Activated CD4-positive, alpha-beta T cell treated with anti-CD3 and anti-CD28 coated beads for 48 hours (primary cell): ENCODE data around the gene ALOX5.
"Not testable (repeated sequence)": the region's sequence is repeated elsewhere in the genome, so short reads cannot be mapped to it uniquely, and the experiment has no call there.

Experiments
- DNase-seq: peaks from one replicate; pipeline ENCODE4 v3.0.0-alpha.2; 2020

Gene ALOX5

DNA sequence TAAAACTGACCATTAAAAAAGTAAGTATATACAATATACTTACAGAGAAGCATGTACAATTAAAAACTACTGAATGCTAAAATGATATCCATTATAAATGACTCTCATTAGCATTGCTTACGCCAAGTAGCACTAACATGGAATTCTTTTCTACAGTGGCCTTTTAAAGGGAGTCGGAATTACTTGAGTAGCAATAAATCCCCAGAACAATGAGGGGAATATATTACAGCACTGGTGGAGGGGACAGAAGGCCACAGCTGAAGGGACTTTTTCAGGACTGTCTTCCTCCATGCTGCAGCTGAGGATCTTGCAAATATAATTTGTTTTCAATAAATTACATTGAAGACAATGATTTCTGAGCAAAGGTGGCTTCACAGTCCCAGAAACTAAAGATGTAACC, 97.0 kb downstream of the ALOX5 start:
- no peak for DNase-seq

- no peak for DNase-seq
Observed at GRCh38 chr10:45471531-45472310, 97.7 kb downstream of the ALOX5 start.

DNA sequence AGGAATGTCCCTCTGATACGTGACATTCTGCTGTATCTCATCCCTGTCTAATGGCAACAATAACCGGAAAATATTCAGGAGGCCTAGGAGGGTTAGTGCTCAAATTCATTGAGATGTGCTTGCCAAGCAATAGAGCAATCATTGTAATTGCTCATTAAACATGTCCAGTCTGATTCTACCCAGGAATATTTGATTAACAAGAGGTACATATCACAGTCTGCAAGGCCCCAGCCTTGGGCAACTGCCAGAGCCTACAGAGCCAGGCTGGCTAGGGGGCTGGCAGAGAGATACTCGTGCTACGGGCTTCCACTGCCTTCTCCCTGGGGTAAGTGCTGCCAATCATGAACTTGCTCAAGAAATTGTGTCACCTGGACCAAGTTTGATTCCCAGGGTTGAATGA, 99.1 kb downstream of the ALOX5 start:
- DNase-seq, result no peak

DNA sequence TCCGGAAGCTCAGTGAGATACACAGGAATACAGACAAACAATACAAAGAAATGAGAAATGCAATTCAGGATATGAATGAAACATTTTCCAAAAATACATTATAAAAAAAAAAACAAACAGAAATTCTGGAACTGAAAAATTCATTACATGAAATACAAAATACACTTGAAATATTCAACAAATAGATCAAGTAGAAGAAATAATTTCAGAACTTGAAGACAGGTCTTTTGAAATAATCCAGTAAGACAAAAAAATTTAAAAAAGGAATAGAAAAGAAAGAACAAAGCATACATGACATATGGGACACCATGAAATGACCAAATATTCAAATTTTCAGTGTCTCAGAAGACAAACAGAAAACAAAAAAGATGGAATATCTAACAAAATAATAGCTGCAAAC, 102.5 kb downstream of the ALOX5 start:
- no peak for DNase-seq

- DNase-seq, result no peak
Observed at GRCh38 chr10:45480294-45480693, 106.3 kb downstream of the ALOX5 start.

- DNase-seq, result not testable (repeated sequence)
Observed at GRCh38 chr10:45481100-45481499, 107.1 kb downstream of the ALOX5 start.

GRCh38 chr10:45483002-45483401, 109.0 kb downstream of the ALOX5 start:
- no peak for DNase-seq

- no peak for DNase-seq
Observed at GRCh38 chr10:45487735-45488134, 113.7 kb downstream of the ALOX5 start.

DNA sequence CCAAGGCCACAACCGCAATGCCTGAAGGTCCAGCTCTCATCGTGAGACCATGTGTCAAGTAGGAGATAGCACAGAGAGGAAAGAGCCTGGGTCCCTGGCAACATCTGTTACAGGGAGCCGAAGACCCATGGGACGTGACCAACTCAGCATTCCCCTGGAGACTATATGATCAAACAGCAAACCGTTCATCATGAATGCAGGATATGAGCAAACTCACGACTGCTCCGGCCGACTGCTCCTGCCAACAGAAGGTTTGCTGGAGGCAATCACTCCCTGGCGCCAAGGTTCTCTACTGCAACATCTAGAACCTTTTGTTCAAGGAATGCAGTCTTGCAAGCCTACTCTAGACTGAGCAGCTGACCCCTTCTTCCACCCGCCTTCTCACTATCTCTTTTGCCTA, 114.3 kb downstream of the ALOX5 start:
- DNase-seq, result no peak

GRCh38 chr10:45490277-45490676, 116.3 kb downstream of the ALOX5 start:
- DNase-seq, result no peak

DNA sequence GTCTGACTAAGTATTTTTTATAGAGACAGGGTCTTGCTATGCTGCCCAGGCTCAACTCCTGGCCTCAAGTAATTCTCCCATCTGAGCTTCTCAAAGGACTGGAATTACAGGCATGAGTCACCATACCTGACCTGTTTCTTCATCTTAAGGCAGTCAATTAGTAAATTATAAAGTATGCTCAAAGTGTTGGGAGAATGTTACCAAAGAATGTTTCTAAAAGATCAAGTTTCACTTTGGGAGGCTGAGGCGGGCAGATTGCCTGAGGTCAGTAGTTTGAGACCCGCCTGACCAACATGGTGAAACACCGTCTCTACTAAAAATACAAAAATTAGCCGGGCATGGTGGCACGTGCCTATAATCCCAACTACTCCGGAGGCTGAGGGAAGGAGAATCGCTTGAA, 117.0 kb downstream of the ALOX5 start:
- DNase-seq, result no peak
